GM12878 (cell line): ENCODE data around the gene TRPV5.

Source experiments
- CBX5 ChIP-seq: sonication (generic); IDR thresholded peaks from 2 replicates; pipeline ENCODE4 v1.6.1; 2016; ENCODE audit warnings: low read depth, moderate library complexity, mild to moderate bottlenecking, inconsistent platforms
- POU2F2 ChIP-seq: IDR thresholded peaks from 3 replicates; pipeline ENCODE4 v1.6.1; 2011; ENCODE audit warnings: low read depth, mild to moderate bottlenecking, low read length, borderline replicate concordance
- SMAD5 ChIP-seq: IDR thresholded peaks from 2 replicates; pipeline ENCODE4 v1.6.1; 2016; ENCODE audit warnings: antibody characterized with exemption, low read depth
- TF ChIP-seq, protein P1 (sequence below): fragments of 450-650 bp; IDR thresholded peaks from 2 replicates; pipeline ENCODE4 v1.6.1; 2017; ENCODE audit warnings: mild to moderate bottlenecking, moderate library complexity

DNA sequence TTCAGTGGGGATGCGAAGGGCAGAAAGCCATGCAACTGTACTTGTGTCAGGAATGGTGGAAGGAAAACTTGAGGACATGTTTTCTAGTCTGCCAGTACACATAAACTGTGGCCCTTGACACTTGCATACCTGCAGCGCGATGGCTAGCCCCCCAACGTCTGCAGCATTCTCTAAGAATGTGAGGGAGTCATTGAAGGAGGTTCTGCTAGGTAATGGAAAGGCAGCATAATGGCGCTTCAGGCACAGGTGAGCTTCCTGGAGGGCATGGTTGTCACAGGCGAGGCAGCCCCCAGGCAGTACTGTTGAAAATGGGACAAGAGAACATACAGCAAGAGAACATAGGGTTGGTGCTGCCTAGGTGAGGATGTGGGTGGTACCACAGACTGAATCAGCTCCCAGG, 9.2 kb upstream of the TRPV5 start:
- TF ChIP-seq SMAD5 (no peak), POU2F2 (no peak), CBX5 (no peak)
- TF ChIP-seq, protein P1, sequence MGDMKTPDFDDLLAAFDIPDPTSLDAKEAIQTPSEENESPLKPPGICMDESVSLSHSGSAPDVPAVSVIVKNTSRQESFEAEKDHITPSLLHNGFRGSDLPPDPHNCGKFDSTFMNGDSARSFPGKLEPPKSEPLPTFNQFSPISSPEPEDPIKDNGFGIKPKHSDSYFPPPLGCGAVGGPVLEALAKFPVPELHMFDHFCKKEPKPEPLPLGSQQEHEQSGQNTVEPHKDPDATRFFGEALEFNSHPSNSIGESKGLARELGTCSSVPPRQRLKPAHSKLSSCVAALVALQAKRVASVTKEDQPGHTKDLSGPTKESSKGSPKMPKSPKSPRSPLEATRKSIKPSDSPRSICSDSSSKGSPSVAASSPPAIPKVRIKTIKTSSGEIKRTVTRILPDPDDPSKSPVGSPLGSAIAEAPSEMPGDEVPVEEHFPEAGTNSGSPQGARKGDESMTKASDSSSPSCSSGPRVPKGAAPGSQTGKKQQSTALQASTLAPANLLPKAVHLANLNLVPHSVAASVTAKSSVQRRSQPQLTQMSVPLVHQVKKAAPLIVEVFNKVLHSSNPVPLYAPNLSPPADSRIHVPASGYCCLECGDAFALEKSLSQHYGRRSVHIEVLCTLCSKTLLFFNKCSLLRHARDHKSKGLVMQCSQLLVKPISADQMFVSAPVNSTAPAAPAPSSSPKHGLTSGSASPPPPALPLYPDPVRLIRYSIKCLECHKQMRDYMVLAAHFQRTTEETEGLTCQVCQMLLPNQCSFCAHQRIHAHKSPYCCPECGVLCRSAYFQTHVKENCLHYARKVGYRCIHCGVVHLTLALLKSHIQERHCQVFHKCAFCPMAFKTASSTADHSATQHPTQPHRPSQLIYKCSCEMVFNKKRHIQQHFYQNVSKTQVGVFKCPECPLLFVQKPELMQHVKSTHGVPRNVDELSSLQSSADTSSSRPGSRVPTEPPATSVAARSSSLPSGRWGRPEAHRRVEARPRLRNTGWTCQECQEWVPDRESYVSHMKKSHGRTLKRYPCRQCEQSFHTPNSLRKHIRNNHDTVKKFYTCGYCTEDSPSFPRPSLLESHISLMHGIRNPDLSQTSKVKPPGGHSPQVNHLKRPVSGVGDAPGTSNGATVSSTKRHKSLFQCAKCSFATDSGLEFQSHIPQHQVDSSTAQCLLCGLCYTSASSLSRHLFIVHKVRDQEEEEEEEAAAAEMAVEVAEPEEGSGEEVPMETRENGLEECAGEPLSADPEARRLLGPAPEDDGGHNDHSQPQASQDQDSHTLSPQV, result no peak
